ENCODE results near the gene TMEM101. TPM values are rescaled to one million over a fixed set of nuclear protein-coding genes. Genes with fewer than 3 reads are reported as not detected.
A peak's percentile ranks its signal among the peaks of the same experiment; 100 is the strongest.

The TMEM101 gene
- total and polyA plus RNA-seq, 2 of the 13 experiments (the other 11 are each of a cell fraction or from before 2014, with no cell fraction given): 72.0 to 100 TPM

DNA sequence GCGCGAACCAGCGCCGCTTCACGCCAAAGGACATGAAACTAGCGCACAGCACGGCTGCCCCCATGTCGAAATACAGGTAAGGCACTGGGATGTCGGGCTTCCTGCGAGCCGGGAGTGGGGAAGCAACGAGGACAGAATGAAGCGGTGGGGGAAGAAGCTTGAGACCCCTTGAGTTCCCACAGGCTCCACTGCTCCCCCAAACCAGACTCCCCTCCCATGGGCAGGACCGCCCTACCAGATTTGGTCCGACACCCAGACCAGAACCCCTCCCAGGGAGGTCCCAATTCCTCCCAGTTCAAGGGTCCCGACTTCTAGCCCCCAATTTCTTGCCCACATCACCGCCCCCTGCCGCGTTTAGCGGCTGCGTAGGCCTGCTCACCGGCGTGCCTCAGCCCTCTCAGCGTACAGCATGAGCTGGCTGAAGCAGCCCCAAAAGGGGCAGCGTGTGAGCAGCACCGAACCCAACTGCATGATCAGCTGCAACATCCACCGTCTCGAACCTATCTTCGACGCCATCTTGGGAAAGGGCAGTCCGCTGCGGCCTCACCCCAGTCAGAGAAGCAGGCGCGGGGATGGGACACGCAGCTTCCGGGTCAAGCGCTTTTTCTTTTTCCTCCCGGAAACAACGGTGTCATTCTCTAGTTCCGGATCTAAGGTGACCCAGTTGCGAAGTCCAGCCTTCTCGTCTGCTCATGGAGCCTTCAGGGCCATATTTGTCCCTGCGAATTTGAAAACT lies at the start of gene TMEM101 (continued):
- TF ChIP-seq KDM2A (CRISPR knock-in tag; IDR thresholded peaks at IDR 0.05; ENCODE audit: borderline replicate concordance, low read depth): peak; percentile 100
- peak; percentile 92 for TF ChIP-seq HOXA5 (CRISPR knock-in tag; IDR thresholded peaks at IDR 0.05)
- TF ChIP-seq, protein P1, sequence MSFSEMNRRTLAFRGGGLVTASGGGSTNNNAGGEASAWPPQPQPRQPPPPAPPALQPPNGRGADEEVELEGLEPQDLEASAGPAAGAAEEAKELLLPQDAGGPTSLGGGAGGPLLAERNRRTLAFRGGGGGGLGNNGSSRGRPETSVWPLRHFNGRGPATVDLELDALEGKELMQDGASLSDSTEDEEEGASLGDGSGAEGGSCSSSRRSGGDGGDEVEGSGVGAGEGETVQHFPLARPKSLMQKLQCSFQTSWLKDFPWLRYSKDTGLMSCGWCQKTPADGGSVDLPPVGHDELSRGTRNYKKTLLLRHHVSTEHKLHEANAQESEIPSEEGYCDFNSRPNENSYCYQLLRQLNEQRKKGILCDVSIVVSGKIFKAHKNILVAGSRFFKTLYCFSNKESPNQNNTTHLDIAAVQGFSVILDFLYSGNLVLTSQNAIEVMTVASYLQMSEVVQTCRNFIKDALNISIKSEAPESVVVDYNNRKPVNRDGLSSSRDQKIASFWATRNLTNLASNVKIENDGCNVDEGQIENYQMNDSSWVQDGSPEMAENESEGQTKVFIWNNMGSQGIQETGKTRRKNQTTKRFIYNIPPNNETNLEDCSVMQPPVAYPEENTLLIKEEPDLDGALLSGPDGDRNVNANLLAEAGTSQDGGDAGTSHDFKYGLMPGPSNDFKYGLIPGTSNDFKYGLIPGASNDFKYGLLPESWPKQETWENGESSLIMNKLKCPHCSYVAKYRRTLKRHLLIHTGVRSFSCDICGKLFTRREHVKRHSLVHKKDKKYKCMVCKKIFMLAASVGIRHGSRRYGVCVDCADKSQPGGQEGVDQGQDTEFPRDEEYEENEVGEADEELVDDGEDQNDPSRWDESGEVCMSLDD (CRISPR knock-in tag; IDR thresholded peaks at IDR 0.05; ENCODE audit: borderline replicate concordance): no peak; the same call in 1 of the 2 replicates
- TF ChIP-seq, protein P2, sequence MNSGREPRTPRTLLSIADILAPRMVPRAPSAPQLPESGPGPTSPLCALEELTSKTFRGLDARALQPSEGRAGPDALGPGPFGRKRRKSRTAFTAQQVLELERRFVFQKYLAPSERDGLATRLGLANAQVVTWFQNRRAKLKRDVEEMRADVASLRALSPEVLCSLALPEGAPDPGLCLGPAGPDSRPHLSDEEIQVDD (CRISPR knock-in tag; IDR thresholded peaks at IDR 0.05; ENCODE audit: borderline replicate concordance): peak; percentile 5
- TF ChIP-seq MAFG (CRISPR knock-in tag; IDR thresholded peaks at IDR 0.05): no peak
- TF ChIP-seq ZNF34 (CRISPR knock-in tag; IDR thresholded peaks at IDR 0.05; ENCODE audit: borderline replicate concordance): peak; percentile 95
- no peak for TF ChIP-seq FOXM1 (CRISPR knock-in tag; IDR thresholded peaks at IDR 0.05)
- TF ChIP-seq ZNF674 (CRISPR knock-in tag; IDR thresholded peaks at IDR 0.05; ENCODE audit: low read depth): no peak
- TF ChIP-seq HOXD1 (CRISPR knock-in tag; IDR thresholded peaks at IDR 0.05): 0 out of 2 replicates have a peak, but pooled peaks have one; percentile 84
- TF ChIP-seq ATF7-NPFF (CRISPR knock-in tag; IDR thresholded peaks at IDR 0.05; ENCODE audit: low read depth): peak; percentile 88
- TF ChIP-seq ELF3 (CRISPR knock-in tag; IDR thresholded peaks at IDR 0.05): peak; percentile 95
- peak; percentile 95 for TF ChIP-seq ZBTB3 (CRISPR knock-in tag; IDR thresholded peaks at IDR 0.05; ENCODE audit: borderline replicate concordance, low read depth)
- peak; percentile 97 for TF ChIP-seq NFRKB (IDR thresholded peaks at IDR 0.05)
- TF ChIP-seq, protein P3, sequence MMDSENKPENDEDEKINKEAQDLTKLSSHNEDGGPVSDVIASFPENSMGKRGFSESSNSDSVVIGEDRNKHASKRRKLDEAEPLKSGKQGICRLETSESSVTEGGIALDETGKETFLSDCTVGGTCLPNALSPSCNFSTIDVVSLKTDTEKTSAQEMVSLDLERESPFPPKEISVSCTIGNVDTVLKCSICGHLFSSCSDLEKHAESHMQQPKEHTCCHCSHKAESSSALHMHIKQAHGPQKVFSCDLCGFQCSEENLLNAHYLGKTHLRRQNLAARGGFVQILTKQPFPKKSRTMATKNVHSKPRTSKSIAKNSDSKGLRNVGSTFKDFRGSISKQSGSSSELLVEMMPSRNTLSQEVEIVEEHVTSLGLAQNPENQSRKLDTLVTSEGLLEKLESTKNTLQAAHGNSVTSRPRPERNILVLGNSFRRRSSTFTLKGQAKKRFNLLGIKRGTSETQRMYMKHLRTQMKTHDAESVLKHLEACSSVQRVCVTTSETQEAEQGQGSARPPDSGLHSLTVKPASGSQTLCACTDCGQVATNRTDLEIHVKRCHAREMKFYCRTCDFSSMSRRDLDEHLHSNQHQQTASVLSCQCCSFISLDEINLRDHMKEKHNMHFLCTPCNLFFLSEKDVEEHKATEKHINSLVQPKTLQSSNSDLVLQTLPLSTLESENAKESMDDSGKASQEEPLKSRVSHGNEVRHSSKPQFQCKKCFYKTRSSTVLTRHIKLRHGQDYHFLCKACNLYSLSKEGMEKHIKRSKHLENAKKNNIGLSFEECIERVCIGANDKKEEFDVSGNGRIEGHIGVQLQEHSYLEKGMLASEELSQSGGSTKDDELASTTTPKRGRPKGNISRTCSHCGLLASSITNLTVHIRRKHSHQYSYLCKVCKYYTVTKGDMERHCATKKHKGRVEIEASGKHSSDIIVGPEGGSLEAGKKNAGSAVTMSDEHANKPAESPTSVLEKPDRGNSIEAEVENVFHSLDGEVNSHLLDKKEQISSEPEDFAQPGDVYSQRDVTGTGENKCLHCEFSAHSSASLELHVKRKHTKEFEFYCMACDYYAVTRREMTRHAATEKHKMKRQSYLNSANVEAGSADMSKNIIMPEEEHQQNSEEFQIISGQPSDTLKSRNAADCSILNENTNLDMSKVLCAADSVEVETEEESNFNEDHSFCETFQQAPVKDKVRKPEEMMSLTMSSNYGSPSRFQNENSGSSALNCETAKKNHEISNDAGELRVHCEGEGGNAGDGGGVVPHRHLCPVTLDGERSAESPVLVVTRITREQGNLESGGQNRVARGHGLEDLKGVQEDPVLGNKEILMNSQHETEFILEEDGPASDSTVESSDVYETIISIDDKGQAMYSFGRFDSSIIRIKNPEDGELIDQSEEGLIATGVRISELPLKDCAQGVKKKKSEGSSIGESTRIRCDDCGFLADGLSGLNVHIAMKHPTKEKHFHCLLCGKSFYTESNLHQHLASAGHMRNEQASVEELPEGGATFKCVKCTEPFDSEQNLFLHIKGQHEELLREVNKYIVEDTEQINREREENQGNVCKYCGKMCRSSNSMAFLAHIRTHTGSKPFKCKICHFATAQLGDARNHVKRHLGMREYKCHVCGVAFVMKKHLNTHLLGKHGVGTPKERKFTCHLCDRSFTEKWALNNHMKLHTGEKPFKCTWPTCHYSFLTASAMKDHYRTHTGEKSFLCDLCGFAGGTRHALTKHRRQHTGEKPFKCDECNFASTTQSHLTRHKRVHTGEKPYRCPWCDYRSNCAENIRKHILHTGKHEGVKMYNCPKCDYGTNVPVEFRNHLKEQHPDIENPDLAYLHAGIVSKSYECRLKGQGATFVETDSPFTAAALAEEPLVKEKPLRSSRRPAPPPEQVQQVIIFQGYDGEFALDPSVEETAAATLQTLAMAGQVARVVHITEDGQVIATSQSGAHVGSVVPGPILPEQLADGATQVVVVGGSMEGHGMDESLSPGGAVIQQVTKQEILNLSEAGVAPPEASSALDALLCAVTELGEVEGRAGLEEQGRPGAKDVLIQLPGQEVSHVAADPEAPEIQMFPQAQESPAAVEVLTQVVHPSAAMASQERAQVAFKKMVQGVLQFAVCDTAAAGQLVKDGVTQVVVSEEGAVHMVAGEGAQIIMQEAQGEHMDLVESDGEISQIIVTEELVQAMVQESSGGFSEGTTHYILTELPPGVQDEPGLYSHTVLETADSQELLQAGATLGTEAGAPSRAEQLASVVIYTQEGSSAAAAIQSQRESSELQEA (CRISPR knock-in tag; IDR thresholded peaks at IDR 0.05; ENCODE audit: not compliant biosample characterization): peak; percentile 46
- no peak for TF ChIP-seq ARNT (IDR thresholded peaks at IDR 0.05)
- TF ChIP-seq MYNN (CRISPR knock-in tag; IDR thresholded peaks at IDR 0.05; ENCODE audit: low read depth): peak; percentile 95
- peak; percentile 59 for TF ChIP-seq TAF15 (IDR thresholded peaks at IDR 0.05; ENCODE audit: low read depth, low read length, poor library complexity, severe bottlenecking)
- TF ChIP-seq CHD2 (IDR thresholded peaks at IDR 0.05; ENCODE audit: low read depth, low read length): peak; percentile 65; the same call in 1 of the 2 replicates

Data from HepG2 (cell line).